H1 (cell line): ENCODE data around the gene CRTC1. TPM values are rescaled to one million over a fixed set of nuclear protein-coding genes. Genes with fewer than 3 reads are reported as not detected.

Experiments
- CTCF ChIA-PET: fragments of 300-600 bp; sonication (Branson Sonifier 250); formaldehyde crosslinking; loops from one replicate; lab custom pipeline; 2021; ENCODE audit not compliant: partially characterized antibody; lab: Charles Lee
- POLR2A ChIA-PET: fragments of 300-600 bp; sonication (Branson Sonifier 250); formaldehyde crosslinking; loops from one replicate; lab custom pipeline; 2021; ENCODE audit warnings: inconsistent platforms; ENCODE audit not compliant: partially characterized antibody; lab: Charles Lee
- DNase-seq, 2 experiments: peaks; one replicate each; pipeline versions ENCODE4 v3.0.0 to v3.0.0-alpha.2; 2010 to 2022; ENCODE audit warnings: low spot score in 2 of 2, low read depth in 1 of 2, mixed read lengths in 1 of 2
- FAIRE-seq: peaks from 2 replicates; lab custom pipeline; 2011; peaks lifted over from hg19 to GRCh38; lab: Jason Lieb, UNC
- H2AFZ ChIP-seq: 2 replicates; pipeline ENCODE4 v1.8.1; 2012; ENCODE audit warnings: low read length, inconsistent platforms
- H2AK5ac ChIP-seq: 2 replicates; pipeline ENCODE4 v1.6.1; 2013; ENCODE audit warnings: low read depth, low read length
- H2BK120ac ChIP-seq: replicated peaks from 2 replicates; pipeline ENCODE3; 2013; ENCODE audit warnings: low read depth, low read length, inconsistent platforms
- H2BK12ac ChIP-seq: 2 replicates; pipeline ENCODE4 v1.6.1; 2013; ENCODE audit warnings: low read depth, low read length
- H2BK15ac ChIP-seq: 2 replicates; pipeline ENCODE4 v1.6.1; 2013; ENCODE audit warnings: low read length
- H2BK20ac ChIP-seq: 2 replicates; pipeline ENCODE4 v1.6.1; 2013; ENCODE audit warnings: low read length
- H2BK5ac ChIP-seq: 2 replicates; pipeline ENCODE4 v1.6.1; 2013; ENCODE audit warnings: low read depth, low read length
- H3K14ac ChIP-seq: 2 replicates; pipeline ENCODE4 v1.6.1; 2013; ENCODE audit warnings: inconsistent platforms; ENCODE audit not compliant: insufficient read length
- H3K18ac ChIP-seq: 2 replicates; pipeline ENCODE4 v1.6.1; 2013; ENCODE audit warnings: low read length; ENCODE audit errors: extremely low read depth
- H3K23ac ChIP-seq: 2 replicates; pipeline ENCODE4 v1.6.1; 2013; ENCODE audit warnings: inconsistent platforms; ENCODE audit not compliant: insufficient read length
- H3K23me2 ChIP-seq: 2 replicates; pipeline ENCODE4 v1.6.1; 2013; ENCODE audit warnings: low read depth, low read length
- H3K27ac ChIP-seq: 2 replicates; pipeline ENCODE4 v1.6.1; 2011; ENCODE audit warnings: low read depth, low read length, inconsistent platforms
- H3K27me3 ChIP-seq, 4 experiments: replicated peaks in 1 of 4; 1 replicate in 1 of 4; 2 replicates in 3 of 4; pipeline versions ENCODE4 v1.6.1 to v1.8.1; 2011 to 2013; ENCODE audit warnings: low read length in 3 of 4, mild to moderate bottlenecking in 3 of 4, inconsistent platforms in 2 of 4, mixed read lengths in 2 of 4, moderate library complexity in 1 of 4; ENCODE audit not compliant: control insufficient read depth in 3 of 4, insufficient read depth in 3 of 4; ENCODE audit errors: extremely low read depth in 1 of 4
- H3K36me3 ChIP-seq, 4 experiments: 2 replicates each; pipeline versions ENCODE4 v1.6.1 to v1.8.1; 2011 to 2013; ENCODE audit warnings: mild to moderate bottlenecking in 4 of 4, low read length in 3 of 4, moderate library complexity in 2 of 4, control low read depth in 1 of 4, inconsistent platforms in 1 of 4; ENCODE audit not compliant: insufficient read depth in 4 of 4, control insufficient read depth in 2 of 4
- H3K4ac ChIP-seq: replicated peaks from 2 replicates; pipeline ENCODE3; 2013; ENCODE audit warnings: low read length, low read depth, mixed read lengths, inconsistent platforms; ENCODE audit not compliant: insufficient read length
- H3K4me1 ChIP-seq, 4 experiments: replicated peaks in 1 of 4; 1 replicate in 1 of 4; 2 replicates in 3 of 4; pipeline versions ENCODE4 v1.6.1 to v1.8.1; 2011 to 2013; ENCODE audit warnings: low read length in 3 of 4, inconsistent platforms in 2 of 4, mixed read lengths in 1 of 4; ENCODE audit not compliant: insufficient read depth in 4 of 4, control insufficient read depth in 3 of 4
- H3K4me2 ChIP-seq, 2 experiments: 2 replicates each; pipeline versions ENCODE4 v1.6.1 to v1.8.1; 2011 to 2013; ENCODE audit warnings: low read depth in 2 of 2, low read length in 2 of 2, control low read depth in 1 of 2, inconsistent platforms in 1 of 2, mild to moderate bottlenecking in 1 of 2; ENCODE audit not compliant: insufficient read depth in 1 of 2
- H3K4me3 ChIP-seq, 4 experiments: fragments of 200-600, 300-600 bp in 1 of 4; sonication (generic), shearing (Covaris generic), sonication (Bioruptor Twin) in 1 of 4; 2 replicates each; pipeline versions ENCODE4 v1.5.1 to v1.8.1; 2011 to 2016; ENCODE audit warnings: low read length in 4 of 4, low read depth in 3 of 4, control low read depth in 2 of 4, inconsistent platforms in 2 of 4, mild to moderate bottlenecking in 2 of 4, mixed read lengths in 1 of 4, moderate library complexity in 1 of 4; ENCODE audit not compliant: insufficient read depth in 2 of 4; ENCODE audit errors: extremely low read depth in 1 of 4
- H3K56ac ChIP-seq: replicated peaks from 2 replicates; pipeline ENCODE3; 2013; ENCODE audit warnings: low read depth, mild to moderate bottlenecking, mixed read lengths, low read length, inconsistent platforms; ENCODE audit not compliant: insufficient read length
- H3K79me1 ChIP-seq: 2 replicates; pipeline ENCODE4 v1.6.1; 2013; ENCODE audit warnings: low read depth, low read length, control low read depth
- H3K79me2 ChIP-seq, 2 experiments: 2 replicates each; pipeline versions ENCODE4 v1.6.1 to v1.8.1; 2012 to 2013; ENCODE audit warnings: low read length in 2 of 2, mild to moderate bottlenecking in 2 of 2, inconsistent platforms in 1 of 2; ENCODE audit not compliant: insufficient read depth in 2 of 2, control insufficient read depth in 1 of 2
- H3K9ac ChIP-seq, 4 experiments: replicated peaks in 1 of 4; 1 replicate in 1 of 4; 2 replicates in 3 of 4; pipeline versions ENCODE4 v1.6.1 to v1.8.1; 2011 to 2013; ENCODE audit warnings: low read depth in 3 of 4, low read length in 3 of 4, control low read depth in 2 of 4, mild to moderate bottlenecking in 2 of 4, moderate library complexity in 2 of 4, inconsistent platforms in 1 of 4; ENCODE audit errors: extremely low read depth in 1 of 4
- H3K9me3 ChIP-seq, 2 experiments: 2 replicates each; pipeline versions ENCODE4 v1.6.1 to v1.8.1; 2012 to 2013; ENCODE audit warnings: mild to moderate bottlenecking in 2 of 2, moderate library complexity in 2 of 2, control low read depth in 1 of 2, inconsistent platforms in 1 of 2, low read depth in 1 of 2, low read length in 1 of 2, mixed read lengths in 1 of 2; ENCODE audit not compliant: insufficient read depth in 2 of 2
- H4K20me1 ChIP-seq, 2 experiments: replicated peaks in 1 of 2; 2 replicates each; pipeline versions ENCODE3 to v1.8.1; 2011 to 2013; ENCODE audit warnings: inconsistent platforms in 2 of 2, low read length in 2 of 2, mild to moderate bottlenecking in 1 of 2; ENCODE audit not compliant: insufficient read depth in 2 of 2, control insufficient read depth in 1 of 2
- H4K5ac ChIP-seq: 2 replicates; pipeline ENCODE4 v1.6.1; 2013; ENCODE audit warnings: low read length, low read depth, mixed read lengths, inconsistent platforms; ENCODE audit not compliant: insufficient read length
- H4K8ac ChIP-seq: 2 replicates; pipeline ENCODE4 v1.8.0; 2013; ENCODE audit warnings: mild to moderate bottlenecking, moderate library complexity, low read length, inconsistent platforms; ENCODE audit not compliant: insufficient read depth; ENCODE audit errors: extremely low read depth
- H4K91ac ChIP-seq: replicated peaks from 2 replicates; pipeline ENCODE3; 2013; ENCODE audit warnings: low read length, mixed read lengths, inconsistent platforms; ENCODE audit not compliant: insufficient read length
- BACH1 ChIP-seq: IDR thresholded peaks from 2 replicates; pipeline ENCODE4 v1.6.1; 2012; ENCODE audit warnings: low read length, improper control_type of control experiment
- RAD21 ChIP-seq, 2 experiments: IDR thresholded peaks in 1 of 2; conservative IDR thresholded peaks in 1 of 2; 2 replicates each; pipeline ENCODE4 v1.6.1; 2011; ENCODE audit warnings: low read depth in 2 of 2, low read length in 2 of 2, improper control_type of control experiment in 1 of 2, inconsistent platforms in 1 of 2, mild to moderate bottlenecking in 1 of 2, moderate library complexity in 1 of 2
- SRF ChIP-seq: IDR thresholded peaks from 2 replicates; pipeline ENCODE4 v1.6.1; 2011; ENCODE audit warnings: mild to moderate bottlenecking, low read depth, low read length, moderate library complexity
- WGBS, 2 experiments: shearing (Covaris generic) in 1 of 2; methylation state at CpG; one replicate each; pipeline versions ENCODE4 v1.1.6 to v1.1.7; 2013 to 2015; ENCODE audit warnings: low lambda C conversion rate in 2 of 2, mixed read lengths in 2 of 2, inconsistent platforms in 1 of 2, low coverage in 1 of 2, missing lambda C conversion rate in 1 of 2; ENCODE audit not compliant: insufficient replicate concordance in 2 of 2, insufficient coverage in 1 of 2, insufficient read length in 1 of 2; ENCODE audit errors: extremely low coverage in 1 of 2, missing lambda C conversion rate in 1 of 2; 5-methylcytosine and 5-hydroxymethylcytosine counted together
- polyA plus RNA-seq, 7 experiments: library from polyadenylated mRNA; depleted of rRNA in 3 of 7; stranded (reverse) in 5 of 7; unstranded in 2 of 7; fragments of >200 nt in 5 of 7; fragments of 200-250 nt in 2 of 7; gene quantifications; 1 replicate in 5 of 7; 2 replicates in 1 of 7; 4 replicates in 1 of 7; pipeline versions ENCODE4 v1.2.1 to v1.2.3, GENCODE V29; 2011 to 2013; ENCODE audit warnings: missing spikeins in 2 of 7, mixed read lengths in 2 of 7
- total RNA-seq: library from RNA; stranded (reverse); fragmentation: NEBNext Ultra II Directional; extraction: Animal tissue kit (Norgen Biotek cat#: 25700); gene quantifications from 2 replicates; pipeline ENCODE4 v1.2.1, GENCODE V29; 2021
- TF ChIP-seq, protein P1 (sequence below), 3 experiments: IDR thresholded peaks; 1 replicate in 2 of 3; 2 replicates in 1 of 3; pipeline versions ENCODE4 v1.5.1 to v1.6.1; 2011; ENCODE audit warnings: low read length in 3 of 3, mild to moderate bottlenecking in 3 of 3, inconsistent platforms in 2 of 3, low read depth in 1 of 3, moderate library complexity in 1 of 3; ENCODE audit not compliant: insufficient read depth in 1 of 3; ENCODE audit errors: control extremely low read depth in 1 of 3
- TF ChIP-seq, protein P2 (sequence below): IDR thresholded peaks from 2 replicates; pipeline ENCODE4 v1.6.1; 2012; ENCODE audit warnings: inconsistent platforms
- TF ChIP-seq, protein P3 (sequence below): IDR thresholded peaks from 2 replicates; pipeline ENCODE4 v1.6.1; 2012; ENCODE audit warnings: low read length, inconsistent platforms

The CRTC1 gene
- total and polyA plus RNA-seq, 2 of the 8 experiments (the other 6 are each of a cell fraction or from before 2014, with no cell fraction given): 2.9 to 8.5 TPM

DNA sequence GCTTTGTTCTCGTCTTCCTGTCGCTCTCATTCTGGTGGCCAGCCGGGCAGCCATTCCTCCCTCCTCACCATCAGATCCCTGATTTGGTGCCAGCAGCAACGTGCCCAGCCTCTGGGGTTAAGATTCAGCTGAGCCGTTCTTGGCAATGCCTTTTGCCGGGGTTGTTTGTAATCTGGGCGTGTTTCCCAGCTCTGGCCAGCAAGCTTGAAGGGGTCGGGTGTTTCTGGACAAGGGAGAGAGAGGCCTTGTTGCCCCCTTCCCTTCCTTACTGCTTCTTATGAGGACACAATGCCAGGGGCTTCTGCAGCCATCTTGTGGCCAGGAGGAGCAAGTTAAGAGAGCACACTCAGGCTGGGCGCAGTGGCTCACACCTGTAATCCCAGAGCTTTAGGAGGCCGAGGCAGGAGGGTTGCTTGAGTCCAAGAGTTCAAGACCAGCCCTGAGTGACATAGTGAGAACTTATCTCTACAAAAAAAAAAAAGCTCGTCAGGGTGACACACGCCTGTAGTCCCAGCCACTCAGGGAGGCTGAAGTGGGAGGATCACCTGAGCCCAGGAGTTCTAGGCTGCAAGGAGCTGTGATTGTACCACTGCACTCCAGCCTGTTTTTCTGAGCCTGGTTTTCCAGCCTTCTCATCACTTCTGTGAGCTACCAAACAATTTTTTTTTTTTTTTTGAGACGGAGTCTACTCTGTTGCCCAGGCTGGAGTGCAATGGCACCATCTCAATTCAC is 10.7 kb upstream of the CRTC1 start:
- Histone ChIP-seq H2BK15ac (no peak overlapping the region), H3K79me1 (no peaks in the 10 kb centered on the region), H4K5ac (no peak overlapping the region), H3K18ac (no peak overlapping the region), H3K4me2 (no peak overlapping the region), H3K4ac (no peak overlapping the region), H2BK5ac (0 out of 2 replicates have a peak overlapping the region, but pooled peaks have one; percentile 19), H3K36me3 (peaks cover 0 to 14% (median 2%) of the 10 kb centered on the region in 4 experiments; a peak in 3 of 8 replicates), H3K23me2 (peaks cover under 1% of the 10 kb centered on the region; the same call in 1 of the 2 replicates), H2AFZ (no peak overlapping the region), H4K91ac (no peak overlapping the region), H2BK12ac (no peak overlapping the region), H4K20me1 (peaks cover 0 to 4% of the 10 kb centered on the region in 2 experiments), H3K14ac (no peak overlapping the region), H2BK20ac (no peak overlapping the region), H2BK120ac (no peak overlapping the region), H2AK5ac (no peak overlapping the region), H4K8ac (no peak overlapping the region; the same call in 1 of the 2 replicates), H3K56ac (no peak overlapping the region), H3K79me2 (no peaks in the 10 kb centered on the region), H3K23ac (no peak overlapping the region), H3K4me3 (no peak overlapping the region), H3K4me1 (peaks cover 0 to 5% (median 0%) of the 10 kb centered on the region in 4 experiments; a peak in 4 of 7 replicates), H3K9me3 (no peaks in the 10 kb centered on the region), H3K27me3 (no peaks in the 10 kb centered on the region), H3K9ac (no peak overlapping the region), H3K27ac (no peak overlapping the region)
- FAIRE-seq (no peak), DNase-seq (no peak)
- ChIA-PET POLR2A (interaction anchor here (0.6 to 1.8 kb wide), 9 partner anchors 12 to 313 kb away, joined by 3 to 6 read pairs (median 3); partner anchors contain the start of gene REX1BD), CTCF (interaction anchor here (0.6 to 7.5 kb wide), 23 partner anchors 9 to 349 kb away, joined by 3 to 139 read pairs (median 5); partner anchors contain the start of genes REX1BD, TMEM59L, UBA52 and UPF1)
- 73% methylated on average over 10 of the region's 13 CpGs; no CpG with 5 or more reads in 1 of the 2 experiments for WGBS, 2 experiments
- TF ChIP-seq, protein P1, sequence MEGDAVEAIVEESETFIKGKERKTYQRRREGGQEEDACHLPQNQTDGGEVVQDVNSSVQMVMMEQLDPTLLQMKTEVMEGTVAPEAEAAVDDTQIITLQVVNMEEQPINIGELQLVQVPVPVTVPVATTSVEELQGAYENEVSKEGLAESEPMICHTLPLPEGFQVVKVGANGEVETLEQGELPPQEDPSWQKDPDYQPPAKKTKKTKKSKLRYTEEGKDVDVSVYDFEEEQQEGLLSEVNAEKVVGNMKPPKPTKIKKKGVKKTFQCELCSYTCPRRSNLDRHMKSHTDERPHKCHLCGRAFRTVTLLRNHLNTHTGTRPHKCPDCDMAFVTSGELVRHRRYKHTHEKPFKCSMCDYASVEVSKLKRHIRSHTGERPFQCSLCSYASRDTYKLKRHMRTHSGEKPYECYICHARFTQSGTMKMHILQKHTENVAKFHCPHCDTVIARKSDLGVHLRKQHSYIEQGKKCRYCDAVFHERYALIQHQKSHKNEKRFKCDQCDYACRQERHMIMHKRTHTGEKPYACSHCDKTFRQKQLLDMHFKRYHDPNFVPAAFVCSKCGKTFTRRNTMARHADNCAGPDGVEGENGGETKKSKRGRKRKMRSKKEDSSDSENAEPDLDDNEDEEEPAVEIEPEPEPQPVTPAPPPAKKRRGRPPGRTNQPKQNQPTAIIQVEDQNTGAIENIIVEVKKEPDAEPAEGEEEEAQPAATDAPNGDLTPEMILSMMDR (IDR thresholded peaks at IDR 0.05; ENCODE audit: control extremely low read depth in 1 of 3, insufficient read depth in 1 of 3, low read depth in 1 of 3, low read length in 3 of 3): peak; percentile 37 to 58 (median 58)
- no peak for TF ChIP-seq BACH1
- TF ChIP-seq, protein P2, sequence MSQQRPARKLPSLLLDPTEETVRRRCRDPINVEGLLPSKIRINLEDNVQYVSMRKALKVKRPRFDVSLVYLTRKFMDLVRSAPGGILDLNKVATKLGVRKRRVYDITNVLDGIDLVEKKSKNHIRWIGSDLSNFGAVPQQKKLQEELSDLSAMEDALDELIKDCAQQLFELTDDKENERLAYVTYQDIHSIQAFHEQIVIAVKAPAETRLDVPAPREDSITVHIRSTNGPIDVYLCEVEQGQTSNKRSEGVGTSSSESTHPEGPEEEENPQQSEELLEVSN: no peak
- peak; percentile 64 to 73 for TF ChIP-seq RAD21 (IDR thresholded peaks at IDR 0.05 in 1 of 2, conservative IDR thresholded peaks at IDR 0.05 in 1 of 2; ENCODE audit: low read depth in 2 of 2, low read length in 2 of 2)
- TF ChIP-seq, protein P3, sequence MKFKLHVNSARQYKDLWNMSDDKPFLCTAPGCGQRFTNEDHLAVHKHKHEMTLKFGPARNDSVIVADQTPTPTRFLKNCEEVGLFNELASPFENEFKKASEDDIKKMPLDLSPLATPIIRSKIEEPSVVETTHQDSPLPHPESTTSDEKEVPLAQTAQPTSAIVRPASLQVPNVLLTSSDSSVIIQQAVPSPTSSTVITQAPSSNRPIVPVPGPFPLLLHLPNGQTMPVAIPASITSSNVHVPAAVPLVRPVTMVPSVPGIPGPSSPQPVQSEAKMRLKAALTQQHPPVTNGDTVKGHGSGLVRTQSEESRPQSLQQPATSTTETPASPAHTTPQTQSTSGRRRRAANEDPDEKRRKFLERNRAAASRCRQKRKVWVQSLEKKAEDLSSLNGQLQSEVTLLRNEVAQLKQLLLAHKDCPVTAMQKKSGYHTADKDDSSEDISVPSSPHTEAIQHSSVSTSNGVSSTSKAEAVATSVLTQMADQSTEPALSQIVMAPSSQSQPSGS: no peak
- TF ChIP-seq SRF: no peak
